Measurements from ENCODE around the gene MYOCOS.
"Not testable (repeated sequence)": the region's sequence is repeated elsewhere in the genome, so short reads cannot be mapped to it uniquely, and the experiment has no call there.

Gene MYOCOS

GRCh38 chr1:171655746-171656116 lies 33.7 kb downstream of the MYOCOS start:
- H3K36me3 ChIP-seq (replicated peaks), result no peaks in the 10 kb centered on the region
- TF ChIP-seq CTCF (IDR thresholded peaks at IDR 0.05; ENCODE audit: low read depth, low read length, missing control alignments), result no peak
- H3K27ac ChIP-seq, result no peak overlapping the region
- H3K27me3 ChIP-seq (replicated peaks), result no peaks in the 10 kb centered on the region
- in situ Hi-C loops (cut with HindIII; ENCODE audit: low pct_ligation_motif_present, low sequenced_read_pairs), result no loop called here
- DNase-seq, result no peak
- no peak overlapping the region for H3K4me3 ChIP-seq (ENCODE audit: low read depth, low read length)

- DNase-seq; H3K4me3 ChIP-seq (ENCODE audit: low read depth, low read length); H3K36me3 ChIP-seq (replicated peaks); H3K27me3 ChIP-seq (replicated peaks); in situ Hi-C loops (cut with HindIII; ENCODE audit: low pct_ligation_motif_present, low sequenced_read_pairs); H3K27ac ChIP-seq: not testable (repeated sequence)
Observed at GRCh38 chr1:171656206-171656605, 34.2 kb downstream of the MYOCOS start.

- in situ Hi-C loops (cut with HindIII; ENCODE audit: low pct_ligation_motif_present, low sequenced_read_pairs), result no loop called here
- Histone ChIP-seq H3K4me3 (ENCODE audit: low read depth, low read length) (no peak overlapping the region), H3K27ac (no peak overlapping the region), H3K27me3 (replicated peaks) (no peaks in the 10 kb centered on the region), H3K36me3 (replicated peaks) (no peaks in the 10 kb centered on the region)
- TF ChIP-seq CTCF (IDR thresholded peaks at IDR 0.05; ENCODE audit: low read depth, low read length, missing control alignments), result no peak
- DNase-seq, result no peak
Observed at GRCh38 chr1:171661076-171661650, 39.1 kb downstream of the MYOCOS start.

- no peak for DNase-seq
- no peaks in the 10 kb centered on the region for H3K27me3 ChIP-seq (replicated peaks)
- no peaks in the 10 kb centered on the region for H3K36me3 ChIP-seq (replicated peaks)
- in situ Hi-C loops (cut with HindIII; ENCODE audit: low pct_ligation_motif_present, low sequenced_read_pairs), result no loop called here
- H3K4me3 ChIP-seq (ENCODE audit: low read depth, low read length), result no peak overlapping the region
- no peak overlapping the region for H3K27ac ChIP-seq
- TF ChIP-seq CTCF (IDR thresholded peaks at IDR 0.05; ENCODE audit: low read depth, low read length, missing control alignments), result no peak
Observed at GRCh38 chr1:171663036-171663853, 41.2 kb downstream of the MYOCOS start.

GRCh38 chr1:171663854-171664575 lies 42.0 kb downstream of the MYOCOS start:
- no peak for TF ChIP-seq CTCF (IDR thresholded peaks at IDR 0.05; ENCODE audit: low read depth, low read length, missing control alignments)
- in situ Hi-C loops (cut with HindIII; ENCODE audit: low pct_ligation_motif_present, low sequenced_read_pairs), result no loop called here
- DNase-seq, result no peak
- Histone ChIP-seq H3K27me3 (replicated peaks) (no peaks in the 10 kb centered on the region), H3K4me3 (ENCODE audit: low read depth, low read length) (no peak overlapping the region), H3K36me3 (replicated peaks) (no peaks in the 10 kb centered on the region), H3K27ac (no peak overlapping the region)

GRCh38 chr1:171664976-171665375 lies 42.9 kb downstream of the MYOCOS start:
- Histone ChIP-seq H3K27me3 (replicated peaks) (no peaks in the 10 kb centered on the region), H3K36me3 (replicated peaks) (no peaks in the 10 kb centered on the region), H3K4me3 (ENCODE audit: low read depth, low read length) (no peak overlapping the region), H3K27ac (no peak overlapping the region)
- TF ChIP-seq CTCF (IDR thresholded peaks at IDR 0.05; ENCODE audit: low read depth, low read length, missing control alignments), result no peak
- in situ Hi-C loops (cut with HindIII; ENCODE audit: low pct_ligation_motif_present, low sequenced_read_pairs), result no loop called here
- no peak for DNase-seq

Data from brain microvascular endothelial cell (primary cell).